NCI-H345 treated with DMSO at 0.1 percent for 48 hours (cell line): Measurements from ENCODE around the gene NPR3.
"Not testable (repeated sequence)": the region's sequence is repeated elsewhere in the genome, so short reads cannot be mapped to it uniquely, and the experiment has no call there.

Source experiments
- DNase-seq: peaks from one replicate; lab custom pipeline; 2025; ENCODE audit not compliant: unreplicated experiment; lab: John Stamatoyannopoulos, UW

The NPR3 gene

DNA sequence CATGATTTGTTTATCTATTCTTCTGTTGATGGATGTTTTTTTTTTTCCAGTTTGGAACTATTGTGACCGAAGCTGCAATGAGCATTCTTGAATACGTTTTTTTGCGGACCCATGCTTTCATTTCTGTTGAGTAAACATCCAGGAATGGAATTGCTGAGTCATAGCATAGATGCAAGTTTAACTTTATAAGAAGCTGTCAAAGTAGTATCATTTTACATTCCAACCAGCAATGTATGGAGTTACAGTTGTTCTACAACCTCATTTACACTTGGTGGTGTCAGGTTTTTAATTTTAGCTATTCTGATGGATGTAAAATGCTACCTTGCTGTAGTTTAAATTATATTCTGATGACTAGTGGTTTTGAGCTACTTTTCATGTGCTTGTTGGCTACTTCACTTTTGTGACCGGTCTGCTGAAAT, 49.0 kb downstream of the NPR3 start:
- no peak for DNase-seq

DNA sequence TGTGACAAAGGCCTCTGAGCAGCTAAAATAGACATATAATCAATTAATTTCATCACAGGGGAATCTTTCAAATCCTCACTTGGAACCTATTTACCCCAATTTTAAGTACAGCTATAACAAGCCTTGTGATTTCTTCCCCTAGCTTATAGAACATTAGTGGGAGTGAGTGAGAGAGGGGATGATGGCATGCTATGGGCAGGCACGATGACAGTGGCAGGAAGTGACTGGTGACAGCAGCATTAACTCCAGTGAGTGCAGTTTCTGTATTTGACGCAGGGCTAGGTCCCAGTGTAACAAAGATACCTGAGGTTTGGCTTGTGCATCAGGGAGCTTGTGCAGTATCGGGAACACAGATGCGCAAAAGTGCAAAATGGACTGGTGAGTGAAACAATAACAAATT, 54.1 kb downstream of the NPR3 start:
- no peak for DNase-seq

DNA sequence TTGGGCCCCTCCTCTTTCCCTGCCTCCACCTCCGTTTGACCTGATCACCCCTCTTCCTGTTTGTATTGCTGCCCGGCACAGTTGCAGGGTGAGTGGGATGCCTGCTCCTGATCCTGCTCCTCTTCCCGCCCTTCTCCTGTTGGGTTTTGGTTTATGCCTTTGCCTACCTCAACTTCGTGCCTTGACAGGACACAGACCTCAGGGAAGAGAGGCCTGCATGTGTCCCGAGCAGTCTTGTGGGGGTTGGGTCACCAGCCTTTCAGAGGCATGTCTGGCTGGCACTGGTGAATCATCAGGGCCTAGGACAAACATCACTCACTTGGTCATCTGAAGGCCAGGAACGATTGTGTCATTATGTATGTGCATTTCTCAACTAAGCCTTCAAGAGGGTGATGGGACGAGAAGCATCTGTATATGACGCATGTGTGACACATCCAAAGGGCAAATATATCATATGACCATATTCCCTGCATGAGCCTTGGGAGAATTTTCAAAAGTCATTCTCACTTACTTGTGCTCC, 56.9 kb downstream of the NPR3 start:
- no peak for DNase-seq

DNA sequence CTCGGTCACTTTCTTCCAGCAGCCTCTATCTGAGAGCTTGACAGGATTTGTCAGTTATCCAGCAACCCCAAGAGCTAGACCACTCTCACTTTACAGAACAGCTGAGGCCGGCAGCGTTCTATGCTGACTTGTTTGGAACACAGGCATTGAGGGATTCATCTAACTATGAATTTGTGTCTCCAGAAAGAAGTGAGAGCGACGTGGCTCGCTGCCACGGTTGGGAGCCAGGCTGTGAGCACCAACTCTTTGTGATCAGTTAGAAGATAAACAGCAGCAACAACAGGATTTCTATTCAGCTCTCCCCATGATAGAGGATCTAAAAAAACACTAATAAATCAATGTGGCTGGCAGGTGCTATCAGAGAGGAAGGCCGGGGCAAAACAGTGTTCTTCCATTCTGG, 58.6 kb downstream of the NPR3 start:
- no peak for DNase-seq

DNA sequence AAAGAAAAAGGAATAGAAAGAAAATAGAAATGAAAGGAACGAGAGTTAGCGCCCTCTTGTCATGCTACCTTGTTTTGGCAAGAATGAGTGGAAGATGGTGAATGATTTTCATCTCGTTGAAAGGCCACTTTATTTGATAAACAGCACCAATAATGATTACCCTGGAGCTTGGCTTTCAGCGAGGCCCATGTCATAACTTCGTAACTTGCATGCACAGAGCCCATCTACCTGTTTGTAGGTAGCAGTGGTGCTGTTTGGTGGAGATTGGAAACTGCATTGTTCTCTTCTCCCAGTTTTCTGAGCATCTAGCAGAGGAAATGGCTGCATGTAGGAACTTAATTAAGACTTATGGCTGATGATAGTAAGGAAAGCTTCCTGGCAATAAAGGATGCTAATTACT, 59.3 kb downstream of the NPR3 start:
- no peak for DNase-seq

DNA sequence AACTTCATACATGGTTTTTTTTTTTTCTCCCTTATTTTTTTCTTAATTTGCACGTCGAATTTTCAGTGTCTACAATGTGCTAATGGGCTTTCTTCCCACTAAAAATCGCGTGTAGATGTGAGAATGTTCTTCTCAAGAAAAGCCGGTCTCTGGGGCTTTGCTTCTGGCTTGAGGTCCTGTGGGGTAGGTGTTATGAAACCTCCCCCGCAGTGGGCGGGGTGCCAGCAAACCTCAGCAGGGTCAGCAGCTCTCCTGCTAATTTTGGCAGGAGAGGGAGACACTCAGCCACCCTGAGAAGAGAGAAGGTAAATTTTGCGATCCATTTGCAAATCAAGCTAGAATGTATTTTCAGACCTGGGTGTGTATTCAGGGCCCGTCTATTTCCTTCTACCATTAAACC, 59.9 kb downstream of the NPR3 start:
- no peak for DNase-seq

DNA sequence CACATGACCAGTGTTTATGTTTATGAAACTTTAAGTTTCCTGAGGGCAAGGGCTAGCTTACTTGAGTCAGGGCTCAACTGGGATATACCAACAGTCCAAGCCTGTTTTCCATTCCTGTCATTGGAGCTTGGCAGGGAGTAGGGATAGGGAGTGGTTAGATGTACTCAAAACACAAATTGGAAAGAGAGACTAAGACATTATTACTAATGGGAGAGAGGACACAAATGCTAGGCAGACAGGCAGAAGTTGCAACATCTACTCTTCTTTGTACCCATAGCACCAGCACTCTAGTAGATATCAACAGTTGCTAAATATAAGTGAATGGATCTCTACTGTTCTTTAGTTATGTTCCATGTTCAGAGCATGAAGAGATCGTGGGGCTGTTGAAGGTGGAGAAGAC, 62.8 kb downstream of the NPR3 start:
- DNase-seq = no peak

DNA sequence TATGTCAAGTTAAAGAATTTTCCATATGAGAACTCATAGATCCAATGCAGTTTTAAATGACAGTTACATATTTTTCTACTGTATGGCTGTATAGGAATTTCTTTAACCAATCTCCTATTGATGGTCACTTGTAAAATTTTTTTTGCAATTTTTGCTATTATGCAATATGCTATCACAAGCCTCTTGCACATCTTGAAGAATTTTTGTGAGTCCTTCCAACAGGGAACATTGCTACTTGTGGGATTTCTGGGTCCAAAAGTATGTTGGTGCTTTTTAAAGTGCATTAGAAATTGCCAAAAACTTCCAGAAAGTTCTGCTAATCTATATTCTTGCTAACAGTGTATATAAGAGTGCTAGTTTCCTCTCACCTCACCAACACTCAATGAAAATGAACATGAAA, 65.1 kb downstream of the NPR3 start:
- DNase-seq = no peak

DNA sequence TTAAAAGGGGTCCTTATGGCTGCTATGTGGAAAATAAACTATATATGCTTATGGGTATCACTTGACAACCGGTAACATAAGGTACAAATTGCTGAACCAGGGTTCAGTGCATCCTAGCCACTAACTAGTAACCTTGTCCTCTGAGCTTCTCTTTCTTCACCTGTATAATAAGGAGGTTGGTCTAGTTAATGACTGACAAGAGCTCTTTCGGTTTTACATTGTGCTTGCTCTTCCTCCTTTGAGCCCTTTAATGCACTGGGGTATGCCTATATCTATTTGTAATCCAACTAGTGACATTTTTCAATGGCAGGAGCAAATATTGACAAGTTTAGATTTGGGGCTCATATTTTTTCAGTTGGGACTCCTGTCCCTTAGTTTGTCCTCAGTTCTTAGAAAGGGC, 66.1 kb downstream of the NPR3 start:
- DNase-seq = no peak

DNA sequence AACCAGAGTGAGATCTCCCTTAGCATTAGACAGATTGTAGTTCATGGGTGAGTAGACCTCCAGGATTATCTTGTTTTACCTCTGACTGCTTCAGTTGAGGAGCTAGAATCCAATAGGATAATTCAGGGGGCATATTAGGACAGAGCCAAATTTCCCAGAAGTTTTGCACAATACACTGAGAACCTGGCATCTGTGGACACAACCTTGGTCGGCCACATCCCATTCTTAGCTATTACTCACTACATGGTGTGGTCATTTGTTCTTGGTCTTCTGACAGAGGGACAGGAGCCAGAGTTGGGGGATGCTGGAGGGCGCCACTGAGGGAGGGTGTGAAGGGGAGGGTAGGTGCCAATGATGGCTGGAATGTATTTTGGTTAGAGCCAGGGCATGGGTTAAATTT, 66.6 kb downstream of the NPR3 start:
- no peak for DNase-seq

DNA sequence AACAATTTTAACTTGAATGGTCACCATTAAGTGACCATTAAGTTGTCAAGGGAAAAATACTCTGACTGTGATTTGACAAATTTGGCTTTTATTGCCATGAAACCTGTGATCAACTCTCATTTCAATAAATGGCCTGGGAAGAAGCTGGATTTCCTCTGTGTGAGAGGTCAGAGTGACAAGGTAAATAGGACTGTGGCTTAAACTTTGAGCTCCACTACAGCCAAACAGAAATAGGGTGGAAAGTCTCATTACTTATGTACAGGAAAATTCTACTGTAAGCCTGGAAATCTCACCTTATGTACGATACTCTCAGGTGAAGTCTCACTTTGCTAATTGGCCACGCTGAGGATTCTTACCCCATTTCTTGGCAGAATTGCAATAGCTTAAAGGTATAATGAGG, 67.3 kb downstream of the NPR3 start:
- no peak for DNase-seq

DNA sequence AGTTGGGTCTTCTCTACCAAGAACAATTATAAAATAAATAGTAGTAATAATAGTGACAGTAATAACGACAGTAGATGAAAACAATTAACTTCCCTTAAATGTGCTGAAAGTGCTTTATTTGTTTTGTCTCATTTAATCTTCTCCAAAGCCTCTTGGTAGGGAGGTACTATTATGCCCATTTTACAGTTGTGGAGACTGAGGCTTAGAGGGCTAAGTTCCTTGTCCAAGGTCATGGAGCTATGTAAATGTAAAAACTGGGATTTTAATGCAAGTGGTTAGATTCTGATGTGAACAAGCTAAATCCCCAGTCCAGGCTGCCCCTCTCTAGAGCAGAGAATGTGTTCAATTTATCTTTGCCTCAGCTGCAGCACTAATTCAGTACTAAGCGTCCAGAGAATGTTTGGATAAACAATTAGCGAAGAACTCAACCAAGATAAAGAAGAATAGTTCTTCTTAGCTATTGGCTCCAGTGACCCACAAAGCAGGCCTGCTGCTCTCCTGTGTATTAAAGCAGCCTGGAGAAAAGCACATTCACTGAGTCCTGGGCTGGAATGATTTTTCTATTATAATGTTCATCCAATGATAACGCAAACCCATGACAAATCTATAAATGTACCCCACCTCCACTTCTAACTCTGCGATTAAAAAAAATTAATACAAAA, 68.8 kb downstream of the NPR3 start:
- DNase-seq = no peak

DNA sequence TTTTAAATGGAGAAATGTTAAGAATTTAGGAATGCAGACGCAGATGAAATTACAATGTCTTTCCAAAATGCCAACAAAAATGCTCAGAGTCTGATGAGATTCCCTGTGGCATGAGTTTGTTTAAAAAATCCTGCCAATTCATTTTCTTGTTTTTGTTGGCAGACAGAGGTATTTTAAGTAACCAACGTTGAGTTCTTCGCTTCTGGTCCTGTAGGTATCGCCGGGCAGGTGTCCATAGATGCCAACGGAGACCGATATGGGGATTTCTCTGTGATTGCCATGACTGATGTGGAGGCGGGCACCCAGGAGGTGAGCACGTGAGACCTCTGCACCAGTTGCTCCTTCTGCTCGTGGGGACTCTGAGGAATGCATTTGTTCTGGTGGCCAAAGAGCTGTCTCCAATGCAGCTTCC, 69.4 kb downstream of the NPR3 start:
- DNase-seq = no peak

DNA sequence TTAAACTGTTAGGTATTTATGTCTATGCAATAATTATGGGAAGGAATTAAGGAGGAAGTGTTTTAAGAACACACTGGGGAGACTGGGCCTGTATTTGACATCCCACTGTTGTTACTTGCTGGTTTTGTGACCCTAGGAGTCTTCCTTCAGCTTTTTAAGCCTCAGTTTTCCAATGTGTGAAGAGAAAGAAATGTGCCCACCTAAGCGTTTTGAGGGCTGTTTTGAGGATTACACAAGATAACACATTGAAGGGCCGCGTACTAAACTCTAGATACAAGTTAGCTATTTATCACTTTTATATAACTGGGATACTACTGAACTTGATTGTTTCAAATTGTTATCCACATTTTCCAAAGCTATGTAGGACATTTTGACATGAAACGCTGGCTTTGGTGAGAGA, 72.5 kb downstream of the NPR3 start:
- DNase-seq = no peak

DNA sequence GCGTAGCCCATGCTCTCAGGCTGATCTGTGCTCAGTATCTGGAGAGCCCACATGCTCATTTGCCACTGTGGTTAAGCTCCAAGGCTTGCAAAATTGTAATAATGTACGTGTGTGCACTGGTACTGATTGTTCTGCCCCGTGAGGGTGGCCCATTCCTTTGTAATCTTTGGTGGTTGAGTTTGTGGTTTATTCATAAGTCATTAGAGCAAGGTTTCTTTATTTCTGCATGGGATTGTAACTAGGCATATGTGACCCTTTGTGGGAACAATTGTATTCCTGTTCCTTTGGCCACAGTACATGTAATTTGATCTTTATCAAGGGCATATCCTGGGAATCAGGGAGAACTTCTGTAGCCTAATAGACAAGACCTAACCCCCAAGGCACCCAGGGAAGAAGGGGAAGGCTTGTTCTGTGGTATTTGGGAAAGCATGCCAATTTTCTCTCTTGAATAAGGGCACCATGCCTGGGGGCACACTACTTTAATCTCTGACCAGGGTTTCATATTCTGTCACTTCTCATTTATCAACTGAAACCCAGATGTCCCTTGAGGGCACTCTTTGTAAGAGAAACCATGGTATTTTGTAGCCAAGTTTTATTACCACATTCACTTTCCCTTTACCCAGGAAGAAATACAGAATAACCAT, 74.6 kb downstream of the NPR3 start:
- no peak for DNase-seq

DNA sequence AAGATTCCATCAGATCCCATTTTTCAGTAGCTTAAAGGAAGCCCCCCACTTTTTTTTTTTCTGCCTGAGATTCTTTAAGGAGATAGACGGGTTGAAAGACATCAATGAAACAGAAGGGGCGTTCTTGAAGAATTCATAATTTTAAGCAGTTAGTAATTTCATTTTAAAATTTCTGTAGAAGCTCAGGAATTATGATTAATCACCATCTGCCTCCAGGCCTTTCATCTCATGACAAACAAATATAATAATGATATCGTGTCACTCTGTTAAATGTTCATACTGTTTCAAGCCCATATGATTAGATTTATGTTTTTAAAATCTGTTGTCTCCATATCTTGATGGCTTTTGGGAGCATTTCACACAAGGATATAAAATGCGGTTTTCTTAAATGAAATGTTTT, 75.2 kb downstream of the NPR3 start:
- DNase-seq = no peak

DNA sequence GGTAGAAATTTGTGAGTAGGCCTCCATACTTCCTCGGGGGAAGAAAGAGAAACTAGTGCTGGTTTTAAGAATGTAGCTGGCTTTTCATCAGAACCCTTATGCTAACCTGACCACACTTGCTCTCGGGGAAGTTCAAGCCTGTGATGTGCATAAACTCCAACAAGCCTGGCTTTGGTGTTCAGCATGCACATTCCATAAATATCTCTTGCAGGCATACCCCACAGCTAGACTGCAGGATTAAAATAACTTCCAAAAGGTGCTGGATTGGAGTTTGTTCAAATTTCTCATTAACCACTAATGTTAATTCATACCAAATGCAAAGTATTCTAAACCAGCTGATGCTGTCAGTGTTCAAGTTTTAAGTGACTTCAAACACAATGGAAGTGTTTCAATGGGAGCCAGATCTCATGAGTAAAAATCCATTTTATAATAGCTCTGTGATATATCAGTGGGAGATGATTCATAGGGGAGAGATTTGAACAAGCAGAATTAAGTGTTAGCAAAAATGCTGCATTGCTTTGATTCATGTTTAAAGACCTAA, 79.4 kb downstream of the NPR3 start:
- DNase-seq = no peak

DNA sequence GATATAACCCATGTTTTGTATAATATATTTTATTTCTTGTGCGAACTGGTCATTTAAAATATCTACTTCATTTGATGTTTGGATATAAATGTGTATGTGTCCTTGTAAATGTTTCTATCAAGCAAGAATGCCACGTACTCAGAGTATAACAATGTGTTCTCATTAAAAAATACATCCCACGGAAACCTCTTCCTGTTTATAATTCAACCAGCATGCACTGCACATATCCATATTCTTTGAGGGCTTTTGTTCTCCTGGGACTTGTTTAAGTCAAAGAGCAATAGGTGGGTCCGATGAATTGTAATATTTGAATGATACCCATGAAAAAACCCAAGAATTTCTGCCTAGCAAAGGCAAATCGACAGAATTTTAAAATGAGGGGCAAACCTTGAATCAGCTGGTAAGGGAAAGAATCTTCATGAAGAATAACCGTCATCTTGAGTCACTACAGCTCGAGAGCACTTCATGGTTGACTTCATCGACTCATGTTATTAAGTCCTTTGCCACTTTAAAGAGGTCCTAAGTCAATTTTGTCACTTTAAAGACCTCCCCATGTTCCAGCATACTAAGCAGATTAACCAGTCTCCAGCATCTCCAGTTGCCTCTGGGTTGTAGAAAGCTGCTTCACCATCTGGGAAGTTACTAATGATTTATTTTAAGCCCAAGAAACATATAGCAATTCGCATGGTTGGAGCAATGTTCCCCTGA, 80.6 kb downstream of the NPR3 start:
- no peak for DNase-seq

DNA sequence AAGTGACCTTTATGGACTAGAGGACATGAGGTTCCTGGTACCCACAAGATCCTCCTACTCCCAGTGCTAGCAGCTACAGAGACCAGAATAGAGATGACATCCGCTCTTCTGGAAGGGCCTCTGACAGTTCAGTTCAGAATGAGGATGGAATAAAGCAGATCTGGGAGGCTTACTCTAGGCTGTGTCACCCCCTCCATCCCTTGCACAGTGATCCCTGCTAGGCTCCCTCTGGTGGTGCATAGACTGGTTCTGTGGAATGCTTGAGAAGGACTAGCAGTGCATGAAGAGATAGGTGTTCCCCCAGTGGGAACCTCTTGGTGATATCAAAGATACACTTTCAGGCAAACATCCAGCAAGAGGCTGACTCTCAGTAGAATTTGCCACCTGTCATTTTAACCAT, 83.0 kb downstream of the NPR3 start:
- DNase-seq = no peak

DNA sequence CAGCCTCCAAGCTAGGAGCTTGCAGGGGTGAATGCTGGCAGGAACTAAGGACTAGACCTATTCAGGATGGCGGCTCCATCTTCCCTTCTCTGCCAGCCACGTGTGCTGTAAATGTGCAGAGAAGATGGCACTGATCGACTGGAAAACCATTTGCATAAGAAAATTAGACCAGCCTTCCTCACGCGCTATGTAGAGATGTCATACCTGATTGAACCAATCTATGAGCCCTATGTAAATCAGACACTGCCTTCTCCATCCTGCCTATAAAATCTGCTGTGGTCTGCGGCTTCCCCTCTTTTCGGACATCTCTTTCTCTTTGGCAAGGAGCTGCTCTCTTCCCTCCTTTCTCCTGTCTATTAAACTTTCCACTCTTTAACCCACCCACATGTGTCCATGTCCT, 91.6 kb downstream of the NPR3 start:
- no peak for DNase-seq

DNA sequence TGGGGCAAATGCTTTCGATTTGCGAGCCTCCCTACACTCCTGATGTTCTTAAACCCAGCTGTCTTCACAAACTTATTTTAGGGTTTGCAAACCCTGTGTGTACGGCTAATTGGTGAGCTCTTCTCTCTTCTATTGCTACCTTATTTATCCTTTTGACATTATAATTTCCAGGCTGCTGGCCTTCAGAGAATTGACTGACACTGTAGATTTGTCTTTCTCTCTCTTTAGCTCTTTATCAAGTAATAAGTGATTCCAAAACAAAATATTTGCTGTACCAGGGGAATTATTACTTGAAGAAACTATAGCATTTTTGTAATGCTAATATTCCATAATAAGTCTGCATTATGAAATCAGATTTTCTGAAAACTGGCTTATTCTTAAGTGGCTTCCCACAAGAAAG, 92.5 kb downstream of the NPR3 start:
- DNase-seq = no peak

DNA sequence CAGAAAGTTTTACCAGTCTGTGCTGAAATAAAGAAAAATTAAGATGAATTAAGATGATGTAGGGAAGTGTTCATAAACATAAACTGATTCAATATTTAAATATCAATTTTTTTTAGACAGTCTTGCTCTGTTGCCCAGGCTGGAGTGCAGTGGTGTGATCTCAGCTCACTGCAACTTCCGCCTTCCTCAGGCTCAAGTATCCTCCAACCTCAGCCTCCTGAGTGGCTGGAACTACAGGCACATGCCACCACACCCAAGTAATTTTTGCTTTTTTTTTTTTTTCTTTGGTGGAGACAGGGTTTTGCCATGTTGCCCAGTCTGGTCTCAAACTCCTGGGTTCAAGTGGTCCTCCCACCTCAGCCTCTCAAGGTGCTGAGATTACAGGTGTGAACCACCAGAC, 94.3 kb downstream of the NPR3 start:
- not testable (repeated sequence) for DNase-seq
